Spleen (tissue), 3 donors: ENCODE data around the gene OLFML2B.

Experiments used
- POLR2A ChIP-seq, 3 donors: fragments of 450-650 bp; IDR thresholded peaks; one replicate each; pipeline ENCODE4 v1.5.1; 2017; ENCODE audit warnings: antibody characterized with exemption in 3 of 3, mild to moderate bottlenecking in 1 of 3
- POLR2AphosphoS5 ChIP-seq, 3 donors: sonication (generic); formaldehyde crosslinking; IDR thresholded peaks; one replicate each; pipeline ENCODE4 v1.5.1; 2017; ENCODE audit warnings: antibody characterized with exemption in 3 of 3

GRCh38 chr1:162011337-162012012 lies 12.2 kb downstream of the OLFML2B start:
- peak in 1 of 3 donors; percentile 12 for TF ChIP-seq POLR2AphosphoS5 (IDR thresholded peaks at IDR 0.05)
- TF ChIP-seq POLR2A (IDR thresholded peaks at IDR 0.05): no peak
